Activated CD8-positive, alpha-beta memory T cell treated with anti-CD3 and anti-CD28 coated beads, Interleukin-2, amount 50 U/mL, for 1 hour (primary cell): ENCODE data around the gene CACNB4.

ENCODE experiments used
- DNase-seq: peaks from one replicate; pipeline ENCODE4 v3.0.0-alpha.2; 2020; ENCODE audit errors: extremely low read depth

CACNB4 gene

DNA sequence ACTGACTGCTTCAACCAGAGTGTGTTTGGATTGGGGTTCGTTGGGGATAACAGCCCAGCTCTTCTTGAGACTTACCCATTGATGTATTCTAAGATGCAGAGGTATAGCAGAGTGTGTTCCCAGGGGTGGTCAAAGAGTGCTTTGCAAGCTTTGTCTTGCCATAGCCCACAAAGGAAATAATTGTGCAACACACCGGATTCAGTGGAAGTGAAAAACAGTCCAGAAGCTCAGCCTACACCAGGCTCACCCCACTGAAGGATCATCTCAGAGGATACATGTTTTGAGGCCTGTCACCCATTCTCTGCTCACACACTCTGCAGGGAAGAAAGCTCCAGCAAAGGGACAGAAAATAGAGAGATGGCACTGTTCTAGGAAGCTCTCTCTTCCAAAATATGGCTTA lies 9.6 kb downstream of the CACNB4 start:
- DNase-seq, result no peak

DNA sequence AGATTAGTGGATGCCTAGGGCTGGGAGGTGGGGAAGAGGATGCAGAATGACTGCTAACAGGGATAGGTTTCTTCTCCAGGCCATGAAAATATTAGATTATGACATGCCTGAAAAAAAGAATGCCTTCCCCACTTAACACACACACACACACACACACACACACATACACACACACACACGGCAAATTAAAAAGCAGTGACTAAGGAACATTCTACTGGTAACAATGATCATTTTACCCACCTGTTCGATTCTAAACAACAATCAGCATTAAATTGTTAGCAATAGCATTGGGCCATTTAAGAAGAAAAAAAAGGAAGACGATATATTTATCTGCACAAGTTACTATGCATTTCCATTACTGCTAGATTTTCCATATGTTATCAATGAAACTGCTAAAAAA lies 10.8 kb downstream of the CACNB4 start:
- DNase-seq, result no peak

DNA sequence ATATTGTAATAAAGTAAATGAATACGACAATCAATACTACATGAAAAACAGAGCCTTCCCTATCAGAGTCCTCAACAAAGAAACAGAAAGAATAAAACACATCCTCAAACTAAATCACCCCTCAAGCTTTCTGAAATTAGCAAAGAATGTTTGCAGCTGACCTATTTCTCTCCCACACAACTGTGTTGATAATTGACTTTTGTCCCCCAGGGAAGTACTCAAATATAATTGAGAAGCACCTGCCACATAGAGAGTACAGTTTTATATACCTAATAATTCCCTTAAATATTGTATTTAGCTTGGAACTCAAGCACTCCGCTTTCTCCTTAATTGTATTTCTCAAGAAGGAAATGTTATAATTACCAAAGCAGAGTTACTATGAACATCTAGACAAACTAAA lies 12.6 kb downstream of the CACNB4 start:
- no peak for DNase-seq

DNA sequence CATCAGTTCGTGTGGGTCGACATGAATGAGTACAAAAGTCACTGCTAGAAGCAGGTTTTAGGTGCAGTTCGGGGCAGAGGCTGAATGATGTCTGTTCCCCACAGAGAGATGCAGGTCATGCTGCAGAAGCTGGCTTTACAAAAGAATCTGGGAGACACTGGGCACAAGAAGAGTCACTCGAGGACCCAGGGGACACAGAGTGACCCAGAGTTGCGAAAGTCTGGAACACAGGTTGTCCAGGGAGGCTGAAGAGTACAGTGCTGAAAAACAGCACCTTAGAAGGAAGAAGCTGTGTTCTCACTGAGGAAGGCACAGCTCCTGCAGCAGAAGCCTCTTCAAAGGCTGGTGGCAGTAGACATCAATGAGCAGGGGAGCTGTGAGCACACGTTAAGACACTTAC lies 14.8 kb downstream of the CACNB4 start:
- DNase-seq, result no peak

DNA sequence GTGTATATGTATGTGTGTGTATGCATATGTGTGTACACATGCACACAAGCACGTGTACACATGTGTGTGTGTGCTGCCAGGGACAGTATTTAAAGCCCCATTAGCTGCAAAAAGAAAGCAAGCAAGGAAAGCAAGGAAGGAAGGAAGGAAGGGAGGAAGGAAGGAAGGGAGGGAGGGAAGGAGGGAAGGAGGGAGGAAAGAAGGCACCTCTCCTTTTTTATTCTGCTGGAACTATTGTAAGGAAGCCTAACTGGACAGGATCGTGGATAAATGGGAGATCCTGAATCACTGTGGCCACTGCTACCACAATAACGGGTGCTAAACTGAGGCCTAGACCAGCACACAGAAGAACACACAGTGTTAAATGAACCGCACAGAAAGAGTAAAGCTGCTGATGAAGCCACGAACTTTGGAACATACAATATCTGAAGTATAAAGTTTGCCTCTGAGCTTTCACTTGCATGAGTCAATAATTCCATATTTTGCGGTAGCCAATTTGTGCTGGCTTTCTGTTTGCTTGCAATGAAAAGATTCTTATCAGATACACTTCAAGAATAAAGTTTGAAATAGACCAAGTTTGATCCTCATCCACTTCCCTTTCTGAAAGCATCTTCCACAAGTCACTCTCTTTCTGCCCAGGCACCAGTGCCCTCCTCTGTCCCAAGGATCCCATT lies 15.5 kb downstream of the CACNB4 start:
- no peak for DNase-seq

DNA sequence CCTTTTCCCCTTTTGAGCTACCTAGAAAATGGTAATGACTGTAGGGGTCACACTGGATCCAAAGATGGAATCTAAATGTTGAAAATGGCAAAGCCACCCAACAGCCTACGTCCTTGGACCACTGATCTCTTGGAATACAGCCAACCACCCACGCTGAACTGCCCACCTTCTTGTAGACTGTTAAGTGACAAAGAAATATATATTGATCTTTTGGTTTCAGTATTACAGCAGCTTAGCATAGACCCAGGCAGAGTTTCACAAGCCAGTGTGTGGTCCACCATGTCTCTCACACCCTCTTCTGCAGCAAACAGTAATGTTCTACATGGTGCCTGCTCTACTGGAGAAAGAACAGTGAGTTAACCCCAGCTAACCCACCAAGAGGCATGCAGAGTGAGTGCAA lies 20.2 kb downstream of the CACNB4 start:
- DNase-seq, result no peak

DNA sequence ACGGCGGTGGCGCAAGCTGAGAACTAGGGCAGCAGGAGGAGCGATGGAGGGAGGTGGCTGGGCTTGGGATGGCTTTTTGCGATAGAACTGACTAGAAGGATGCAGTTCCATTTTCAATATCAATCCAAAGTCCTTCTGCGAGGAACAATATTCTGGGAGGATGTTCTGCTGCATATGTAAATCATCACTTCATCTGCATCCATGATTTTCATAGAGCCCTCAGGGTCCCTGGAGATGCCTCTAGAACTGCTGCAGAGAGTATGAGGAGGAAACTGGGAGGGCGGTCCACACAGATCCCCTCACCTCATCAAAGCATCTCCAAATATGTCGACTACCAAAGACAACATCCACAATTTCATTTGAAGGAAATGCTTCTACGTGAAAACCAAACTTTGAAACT lies 20.8 kb downstream of the CACNB4 start:
- DNase-seq, result no peak

DNA sequence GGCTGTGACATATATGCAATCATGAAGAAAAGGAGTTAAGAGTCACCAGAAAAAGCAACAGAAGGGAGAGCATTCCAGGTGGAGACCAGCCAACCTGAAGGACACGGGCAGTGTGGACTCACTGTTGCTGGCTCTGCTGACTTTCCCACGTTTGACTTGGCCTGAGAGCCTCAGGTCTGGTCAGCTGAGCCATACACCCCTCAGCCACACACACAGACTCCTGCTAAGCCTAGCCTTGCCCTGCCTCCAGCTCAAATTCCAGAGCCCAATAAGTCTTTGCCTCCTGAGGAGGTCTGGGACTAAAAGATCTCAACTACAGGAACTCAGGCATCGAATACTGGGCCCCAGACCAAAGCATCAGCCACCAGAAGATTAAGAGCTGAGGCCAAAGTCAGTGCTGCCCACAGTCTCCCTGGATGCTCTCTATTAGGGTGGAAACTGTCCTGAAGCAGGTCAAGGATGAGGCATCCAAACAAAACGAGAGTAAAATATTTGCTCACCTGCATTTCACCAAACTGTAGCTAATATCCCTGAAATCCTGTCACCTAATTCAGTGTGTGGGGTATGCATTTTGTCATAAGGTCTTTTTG lies 23.3 kb downstream of the CACNB4 start:
- no peak for DNase-seq

DNA sequence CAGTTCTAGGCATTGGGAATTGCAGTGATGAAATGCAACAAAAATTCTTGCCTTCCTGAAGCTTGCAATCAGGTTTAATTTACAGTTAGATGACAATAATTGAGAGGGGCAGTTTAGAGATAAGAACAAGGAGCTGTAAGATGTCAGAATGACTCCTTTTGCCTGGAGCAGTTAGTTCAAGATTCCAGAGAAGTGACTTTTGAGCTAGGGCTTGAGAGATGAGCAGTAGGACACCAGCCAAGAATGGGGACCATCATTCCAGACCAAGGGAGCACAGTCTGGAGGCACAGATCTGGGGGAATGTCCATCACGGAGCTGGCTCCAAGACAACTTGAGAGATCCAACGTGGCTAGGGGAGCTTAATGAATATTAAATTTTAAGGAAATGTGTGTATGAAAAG lies 26.8 kb downstream of the CACNB4 start:
- no peak for DNase-seq

DNA sequence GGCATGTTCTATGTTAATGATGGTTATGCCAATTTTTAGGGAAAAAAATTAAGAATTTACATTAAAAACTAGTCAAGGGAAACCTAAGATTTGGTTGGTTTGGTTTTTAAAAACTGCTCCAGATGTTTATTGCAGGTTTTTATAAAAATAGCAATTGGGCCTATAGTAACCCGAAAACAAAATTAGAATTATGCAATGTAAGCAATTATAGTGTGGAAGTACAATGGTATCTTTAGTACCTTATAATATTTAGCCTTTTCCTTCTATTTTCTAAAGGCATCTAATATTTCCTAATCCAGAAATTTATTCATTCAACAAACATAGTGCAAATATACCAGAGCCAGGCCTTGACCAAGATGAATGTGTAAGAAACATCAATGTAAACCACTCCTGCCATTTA lies 27.3 kb downstream of the CACNB4 start:
- no peak for DNase-seq

DNA sequence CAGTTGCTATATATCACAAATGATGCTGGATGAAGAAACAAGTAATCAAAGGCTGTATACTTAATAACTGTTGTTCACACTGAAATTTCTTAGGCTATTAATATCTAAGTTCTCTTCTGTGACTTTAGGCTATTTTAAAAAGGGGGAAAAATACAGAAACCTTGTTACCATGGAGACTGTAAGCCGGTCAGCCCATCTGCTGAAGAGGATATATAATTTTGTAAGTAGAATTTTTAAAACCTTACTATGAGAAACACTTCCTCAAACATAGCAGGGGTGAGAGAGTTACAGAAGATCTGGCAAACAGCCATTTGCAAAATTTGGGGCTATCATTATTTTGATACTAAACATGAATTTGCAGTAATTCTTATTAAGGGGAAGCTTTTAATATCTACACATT lies 27.8 kb downstream of the CACNB4 start:
- no peak for DNase-seq

DNA sequence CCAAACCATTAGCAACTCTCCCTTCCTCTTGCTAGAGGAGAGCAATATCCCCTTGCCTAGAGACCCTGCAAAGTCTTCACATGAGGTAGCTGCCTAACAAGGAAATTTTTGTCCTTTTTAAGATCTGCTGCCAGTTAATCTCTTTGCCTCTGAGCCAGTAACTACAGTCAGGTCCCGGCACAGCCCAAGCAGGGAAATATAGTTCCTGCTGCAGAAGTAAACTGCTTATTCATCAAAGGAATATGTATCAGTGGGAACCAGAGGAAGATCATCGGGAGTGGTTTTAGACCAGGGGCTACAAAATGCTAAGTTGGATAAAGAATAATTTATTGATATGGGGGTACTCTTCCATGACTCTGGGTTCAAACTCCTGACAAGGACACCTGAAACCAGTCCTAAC lies 30.6 kb downstream of the CACNB4 start:
- DNase-seq, result no peak

DNA sequence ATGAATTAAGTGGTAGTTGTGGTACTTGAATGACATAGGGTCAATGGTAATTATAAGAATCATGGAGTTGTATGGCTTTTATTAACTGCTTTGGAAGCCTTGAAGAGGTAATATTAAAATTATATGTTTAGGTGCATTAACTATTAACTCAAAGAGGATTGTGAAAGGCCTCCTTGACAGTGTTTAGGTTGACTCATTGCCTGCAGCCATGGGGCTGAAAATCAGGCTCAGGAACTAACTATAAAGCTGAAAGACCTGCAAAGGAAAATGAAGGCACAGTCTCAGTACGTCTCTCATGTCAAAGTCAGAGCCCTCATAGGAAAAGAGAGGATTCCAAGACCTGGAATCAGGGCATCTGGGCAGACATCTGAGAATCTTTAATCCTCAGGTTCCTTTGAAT lies 31.0 kb downstream of the CACNB4 start:
- no peak for DNase-seq

DNA sequence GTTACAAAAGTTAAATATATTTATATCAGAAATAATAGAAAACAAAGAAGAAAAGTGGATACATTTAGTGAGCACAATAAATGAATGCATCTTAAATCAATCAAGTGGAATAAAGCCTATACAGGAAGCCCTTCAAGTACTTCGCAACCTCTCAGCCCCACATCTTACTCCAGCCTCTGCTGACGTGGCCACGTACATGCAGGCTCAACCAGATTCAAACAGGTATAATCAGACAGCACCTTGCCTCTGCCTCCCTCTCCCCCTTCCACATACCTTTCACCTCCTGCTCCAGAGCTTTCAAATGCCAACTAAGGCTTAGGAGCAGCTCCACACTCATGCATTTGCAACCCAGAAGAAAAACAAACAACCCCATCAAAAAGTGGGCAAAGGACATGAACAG lies 32.9 kb downstream of the CACNB4 start:
- DNase-seq, result no peak

DNA sequence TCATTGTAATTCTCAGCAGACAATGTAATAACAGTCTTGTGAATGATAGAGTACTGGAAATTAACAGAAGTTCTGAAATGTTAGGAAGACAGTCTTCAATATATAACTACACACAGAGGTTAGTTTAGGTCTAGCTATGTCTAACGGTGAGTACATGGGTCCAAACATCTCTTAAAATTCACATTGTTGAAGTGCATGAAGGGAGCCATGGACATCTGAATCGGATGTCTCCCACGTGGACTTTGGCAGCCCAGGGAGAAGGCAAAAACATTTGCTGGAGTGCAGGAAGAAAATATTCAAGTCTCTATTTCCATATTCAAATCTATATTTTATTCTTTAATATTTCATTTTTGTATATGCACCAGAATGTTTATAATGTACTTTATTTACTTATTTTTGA lies 34.8 kb downstream of the CACNB4 start:
- no peak for DNase-seq

DNA sequence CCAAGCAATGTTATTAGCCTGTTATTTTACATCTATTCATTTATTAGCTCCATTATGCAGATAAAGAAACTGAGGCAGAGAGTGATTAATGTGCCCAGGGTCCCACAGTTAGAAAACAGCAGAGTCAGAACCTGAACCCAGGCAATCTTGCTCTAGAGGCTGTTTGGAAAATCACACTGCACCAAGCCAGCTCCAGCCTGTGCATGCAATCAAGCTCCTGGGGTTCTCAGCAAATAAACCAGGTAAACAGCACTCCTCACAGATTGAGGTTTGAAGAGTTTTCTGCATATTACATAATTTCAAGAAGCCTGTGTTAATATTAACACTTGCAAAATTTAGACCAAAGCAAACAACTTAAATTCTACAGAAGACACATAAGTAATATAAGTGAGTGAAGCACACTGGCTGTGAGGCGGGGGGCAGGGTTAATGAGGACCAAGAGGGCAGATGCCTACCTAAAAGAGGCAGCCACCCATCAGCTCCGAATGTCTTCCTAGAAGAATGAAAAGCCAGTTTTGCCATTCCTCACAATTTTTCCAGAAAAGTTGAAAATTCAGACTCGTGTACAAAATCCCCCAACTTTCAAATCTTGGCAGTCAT lies 35.4 kb downstream of the CACNB4 start:
- DNase-seq, result no peak

DNA sequence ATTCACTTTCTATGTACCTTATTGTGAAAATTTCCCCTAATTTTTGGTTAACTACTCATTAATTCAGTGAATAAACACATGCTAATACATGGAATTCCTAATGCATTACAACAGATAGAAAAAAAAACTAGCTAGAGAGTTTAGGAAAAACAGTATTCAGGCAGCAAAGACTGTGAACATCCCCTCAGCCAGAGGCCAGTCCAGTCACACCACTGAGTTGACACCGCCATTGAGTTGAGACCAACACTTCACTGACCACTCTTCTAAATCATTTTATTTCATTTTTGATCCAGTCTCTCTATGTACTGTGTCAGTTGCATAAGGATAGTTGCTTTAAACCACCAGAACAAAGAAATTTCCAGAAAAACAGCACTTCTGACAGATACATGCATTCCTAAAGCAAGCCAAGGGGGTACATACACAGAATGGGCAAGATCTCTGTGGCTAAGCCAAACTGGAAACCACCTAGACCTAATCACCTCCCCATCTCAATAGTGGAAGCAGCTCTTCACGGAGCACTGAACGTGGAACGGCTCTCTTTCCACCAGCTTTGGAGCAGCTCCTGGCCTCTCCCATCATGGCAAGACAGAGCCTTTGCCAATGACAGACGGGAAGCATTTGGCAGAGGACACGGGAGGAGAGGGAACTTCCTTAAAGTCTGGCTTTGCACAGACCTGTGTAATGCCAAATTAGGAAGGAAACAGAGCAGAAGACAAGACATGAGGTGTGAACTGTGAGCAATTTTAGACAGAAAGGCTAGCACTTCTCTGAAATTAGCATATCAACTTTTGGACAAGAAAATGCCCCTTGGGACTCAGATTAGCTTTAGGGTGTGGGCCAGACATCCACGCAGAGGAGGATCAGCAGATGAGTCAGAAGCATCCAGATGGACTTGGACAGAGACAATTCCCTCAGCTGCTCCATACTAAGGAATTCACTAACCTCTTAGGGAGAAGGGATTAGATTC lies 36.4 kb downstream of the CACNB4 start:
- no peak for DNase-seq

DNA sequence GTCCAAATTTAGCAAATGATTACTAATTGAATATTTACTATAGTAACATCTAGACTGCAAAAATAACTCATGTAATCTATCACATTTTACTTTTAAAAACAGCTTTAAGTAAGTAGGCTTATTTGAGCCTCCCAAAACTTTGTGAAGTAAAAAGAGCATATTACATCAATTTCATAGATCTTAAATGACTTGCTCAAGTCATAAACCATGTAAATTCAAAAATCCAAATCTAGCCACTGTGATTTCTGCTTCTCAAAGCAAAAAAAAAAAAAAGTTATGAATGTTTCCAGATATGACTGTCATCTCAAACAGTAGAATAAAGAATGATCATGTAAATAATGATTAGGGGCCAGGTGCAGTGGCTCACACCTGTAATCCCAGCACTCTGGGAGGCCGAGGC lies 37.5 kb downstream of the CACNB4 start:
- no peak for DNase-seq

DNA sequence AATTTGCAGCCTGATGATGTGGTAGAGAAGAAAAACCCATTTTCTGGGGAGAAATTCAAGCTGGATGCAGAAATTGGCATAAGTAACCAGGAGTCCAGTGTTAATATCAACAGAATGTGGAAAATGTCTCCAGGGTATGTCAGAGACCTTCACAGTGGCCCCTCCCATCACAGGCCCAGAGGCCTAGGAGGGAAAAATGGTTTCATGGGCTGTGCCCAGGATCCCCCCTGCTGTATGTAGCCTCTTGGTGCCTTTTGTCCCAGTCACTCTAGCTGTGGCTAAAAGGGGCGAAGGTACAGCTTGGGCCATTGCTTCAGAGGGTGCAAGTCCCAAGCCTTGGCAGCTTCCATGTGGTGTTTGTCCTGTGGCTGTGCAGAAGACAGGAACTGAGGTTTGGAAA lies 40.2 kb downstream of the CACNB4 start:
- DNase-seq, result no peak

DNA sequence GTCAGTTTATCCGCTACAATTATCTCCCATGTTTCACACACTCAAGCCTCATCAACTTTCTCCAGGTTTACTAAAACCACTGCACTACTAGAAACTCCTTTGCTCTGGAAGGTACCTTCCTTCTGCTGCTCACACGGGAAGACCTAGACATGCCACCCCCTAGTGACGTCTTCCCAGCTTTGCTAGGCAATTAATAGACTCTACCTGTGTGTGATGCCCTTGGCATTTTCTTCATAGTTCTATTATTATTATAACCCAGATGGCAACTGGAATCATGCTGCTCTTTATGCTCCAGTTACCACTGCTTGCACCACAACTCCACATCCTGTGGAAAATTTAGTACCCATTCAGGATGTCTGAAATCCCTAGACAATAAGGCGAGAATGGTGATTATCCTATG lies 42.4 kb downstream of the CACNB4 start:
- DNase-seq, result no peak

DNA sequence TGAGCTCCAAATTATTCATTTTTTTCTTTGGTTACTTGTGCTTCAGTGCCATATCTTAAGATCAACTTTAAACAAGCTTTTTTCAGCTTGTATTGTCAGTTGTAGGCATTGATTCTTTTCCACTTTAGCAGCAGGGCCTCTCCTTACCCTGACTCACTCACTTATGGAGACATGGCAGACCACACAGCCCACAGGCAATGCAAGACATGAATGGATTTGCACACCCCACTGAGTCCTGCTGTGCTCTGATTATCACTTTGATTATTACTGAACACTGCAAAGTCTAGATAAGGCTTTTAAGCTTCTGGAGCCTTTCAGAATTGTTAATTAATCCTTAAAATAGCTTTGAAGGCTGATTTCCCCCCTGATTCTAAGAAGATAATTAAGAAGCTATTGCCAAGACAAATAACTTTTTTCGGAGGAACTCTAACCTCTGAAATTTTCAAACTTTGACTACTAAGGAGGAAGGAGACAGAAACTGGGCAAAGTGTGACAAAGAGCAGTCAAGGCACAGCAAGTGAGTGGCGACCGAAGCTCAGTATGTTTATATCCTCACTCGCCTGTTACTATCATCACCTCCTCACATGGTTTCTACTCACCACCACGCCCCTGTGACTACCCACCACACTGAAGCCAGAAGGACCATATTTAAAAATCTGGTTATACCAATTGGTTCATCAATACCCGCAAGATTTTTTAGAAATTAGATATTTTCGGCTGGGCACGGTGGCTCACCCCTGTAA lies 43.3 kb downstream of the CACNB4 start:
- no peak for DNase-seq

DNA sequence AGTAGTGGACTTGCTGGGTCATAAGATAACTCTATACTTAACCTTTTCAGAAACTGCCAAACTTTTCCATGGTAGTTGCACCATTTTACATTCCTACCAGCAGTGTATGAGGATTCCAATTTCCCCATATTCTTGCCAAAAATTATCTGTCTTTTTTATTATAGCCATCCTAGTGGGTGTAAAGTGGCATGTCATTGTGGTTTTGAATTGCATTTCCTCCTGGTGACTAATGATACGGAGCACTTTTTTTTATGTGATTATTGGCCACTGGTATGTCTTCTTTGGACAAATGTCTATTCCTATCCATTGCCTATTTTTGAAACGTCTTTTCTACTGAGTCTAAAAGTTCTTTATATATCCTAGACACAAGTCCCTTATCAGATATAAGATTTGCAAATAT lies 44.3 kb downstream of the CACNB4 start:
- DNase-seq, result no peak
